Fibroblast of lung (primary cell): ENCODE results near the gene PRKCQ.

ENCODE experiments used
- EZH2 ChIP-seq: IDR thresholded peaks from 2 replicates; pipeline ENCODE4 v1.5.1; 2012; ENCODE audit warnings: low read length, control low read depth, mild to moderate bottlenecking; ENCODE audit errors: missing control alignments
- TF ChIP-seq, protein P1 (sequence below), 2 donors: IDR thresholded peaks in 1 of 2; conservative IDR thresholded peaks in 1 of 2; 1 replicate in 1 of 2; 2 replicates in 1 of 2; pipeline ENCODE4 v1.5.1; 2011 to 2012; ENCODE audit warnings: low read length in 2 of 2, control low read depth in 1 of 2, inconsistent platforms in 1 of 2, low read depth in 1 of 2, mild to moderate bottlenecking in 1 of 2

DNA sequence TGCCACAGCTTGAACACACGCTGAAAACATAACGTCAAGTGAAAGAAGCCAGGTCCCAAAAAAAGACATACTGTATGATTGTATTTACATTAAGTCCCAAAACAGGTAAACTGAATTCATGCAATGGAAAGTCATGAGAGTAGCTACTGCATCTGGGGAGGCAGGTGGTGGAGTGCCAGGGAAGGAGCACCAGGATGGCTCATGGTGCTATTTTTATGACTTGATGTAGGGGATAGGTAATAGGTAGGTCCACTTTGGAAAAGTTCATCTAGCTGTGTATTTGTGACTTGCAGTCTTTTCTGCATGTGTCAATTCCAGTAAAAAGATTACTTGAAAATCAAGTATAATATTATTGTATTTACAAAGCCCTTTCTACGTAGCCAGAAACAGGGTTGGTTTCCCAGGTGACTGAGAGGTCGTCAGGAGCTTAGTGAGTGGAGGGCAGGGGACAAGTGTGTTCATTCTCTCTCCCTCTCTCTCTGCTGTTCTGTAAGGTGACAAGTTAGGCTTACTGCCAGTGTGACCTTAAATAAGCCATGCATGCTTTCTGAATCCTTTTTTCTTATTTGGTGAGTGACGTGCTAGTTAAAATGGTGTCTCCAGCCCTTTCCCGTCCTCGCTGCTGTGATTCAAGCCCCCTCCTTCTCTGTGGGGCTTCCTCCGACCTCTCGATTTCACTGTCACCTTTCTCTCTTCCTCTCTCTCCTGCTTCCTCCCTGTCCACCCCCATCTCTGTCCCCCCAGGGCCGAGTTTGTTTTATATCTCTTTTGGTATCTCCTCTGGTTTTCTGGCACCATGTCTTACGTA lies 9.4 kb upstream of the PRKCQ start:
- TF ChIP-seq, protein P1, sequence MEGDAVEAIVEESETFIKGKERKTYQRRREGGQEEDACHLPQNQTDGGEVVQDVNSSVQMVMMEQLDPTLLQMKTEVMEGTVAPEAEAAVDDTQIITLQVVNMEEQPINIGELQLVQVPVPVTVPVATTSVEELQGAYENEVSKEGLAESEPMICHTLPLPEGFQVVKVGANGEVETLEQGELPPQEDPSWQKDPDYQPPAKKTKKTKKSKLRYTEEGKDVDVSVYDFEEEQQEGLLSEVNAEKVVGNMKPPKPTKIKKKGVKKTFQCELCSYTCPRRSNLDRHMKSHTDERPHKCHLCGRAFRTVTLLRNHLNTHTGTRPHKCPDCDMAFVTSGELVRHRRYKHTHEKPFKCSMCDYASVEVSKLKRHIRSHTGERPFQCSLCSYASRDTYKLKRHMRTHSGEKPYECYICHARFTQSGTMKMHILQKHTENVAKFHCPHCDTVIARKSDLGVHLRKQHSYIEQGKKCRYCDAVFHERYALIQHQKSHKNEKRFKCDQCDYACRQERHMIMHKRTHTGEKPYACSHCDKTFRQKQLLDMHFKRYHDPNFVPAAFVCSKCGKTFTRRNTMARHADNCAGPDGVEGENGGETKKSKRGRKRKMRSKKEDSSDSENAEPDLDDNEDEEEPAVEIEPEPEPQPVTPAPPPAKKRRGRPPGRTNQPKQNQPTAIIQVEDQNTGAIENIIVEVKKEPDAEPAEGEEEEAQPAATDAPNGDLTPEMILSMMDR (conservative IDR thresholded peaks at IDR 0.05 in 1 of 2, IDR thresholded peaks at IDR 0.05 in 1 of 2; ENCODE audit: low read depth in 1 of 2, low read length in 2 of 2), result no peak
- TF ChIP-seq EZH2, result no peak
